Neural progenitor cell (in vitro differentiated cells): ENCODE data around the gene NRBF2. TPM values are rescaled to one million over a fixed set of nuclear protein-coding genes. Genes with fewer than 3 reads are reported as not detected.

Source experiments
- DNase-seq: peaks from one replicate; pipeline ENCODE4 v3.0.0-alpha.2; 2016; ENCODE audit warnings: low spot score
- H2AFZ ChIP-seq: fragments of 200-600 bp; sonication (generic); replicated peaks from 2 replicates; pipeline ENCODE4 v1.6.1; 2016; ENCODE audit warnings: antibody characterized with exemption
- H3F3A ChIP-seq: fragments of 200-600 bp; sonication (generic); 2 replicates; pipeline ENCODE4 v1.6.1; 2016; ENCODE audit warnings: antibody characterized with exemption, low read depth
- H3K27ac ChIP-seq: fragments of 200-600 bp; sonication (generic); 2 replicates; pipeline ENCODE4 v1.5.1; 2016; ENCODE audit warnings: mild to moderate bottlenecking
- H3K27me3 ChIP-seq: fragments of 200-600 bp; sonication (generic); 2 replicates; pipeline ENCODE4 v1.6.1; 2016; ENCODE audit warnings: mild to moderate bottlenecking, moderate library complexity
- H3K36me3 ChIP-seq: fragments of 200-600 bp; sonication (generic); 2 replicates; pipeline ENCODE4 v1.5.1; 2016
- H3K4me1 ChIP-seq: fragments of 200-600 bp; sonication (generic); 2 replicates; pipeline ENCODE4 v1.6.1; 2016; ENCODE audit warnings: mixed run types
- H3K4me2 ChIP-seq: fragments of 200-600 bp; sonication (generic); 2 replicates; pipeline ENCODE4 v1.6.1; 2016
- H3K4me3 ChIP-seq: fragments of 200-600 bp; sonication (generic); 2 replicates; pipeline ENCODE4 v1.5.1; 2016
- H3K79me2 ChIP-seq: fragments of 200-600 bp; sonication (generic); 2 replicates; pipeline ENCODE4 v1.6.1; 2016; ENCODE audit warnings: low read depth
- H3K9ac ChIP-seq: fragments of 200-600 bp; sonication (generic); 2 replicates; pipeline ENCODE4 v1.6.1; 2016
- H3K9me3 ChIP-seq: fragments of 200-600 bp; sonication (generic); 2 replicates; pipeline ENCODE4 v1.5.1; 2016; ENCODE audit warnings: low read depth
- H4K20me1 ChIP-seq: fragments of 200-600 bp; sonication (generic); 2 replicates; pipeline ENCODE4 v1.6.1; 2016; ENCODE audit warnings: low read depth
- H3K27ac Mint-ChIP-seq: 3 replicates; pipeline ENCODE4 v1.8.0; 2021; ENCODE audit warnings: mixed read lengths
- H3K27me3 Mint-ChIP-seq: 2 replicates; pipeline ENCODE4 v1.8.0; 2022; ENCODE audit warnings: low read depth, mild to moderate bottlenecking, inconsistent platforms, moderate library complexity, mixed read lengths; ENCODE audit not compliant: insufficient read depth
- H3K36me3 Mint-ChIP-seq: 3 replicates; pipeline ENCODE4 v1.8.0; 2021; ENCODE audit warnings: mixed read lengths
- H3K4me1 Mint-ChIP-seq: 3 replicates; pipeline ENCODE4 v1.8.0; 2021; ENCODE audit warnings: mixed read lengths
- H3K4me3 Mint-ChIP-seq: 3 replicates; pipeline ENCODE4 v1.8.0; 2021; ENCODE audit warnings: mild to moderate bottlenecking, moderate library complexity, mixed read lengths
- H3K9me3 Mint-ChIP-seq: 3 replicates; pipeline ENCODE4 v1.8.0; 2020; ENCODE audit warnings: mixed read lengths
- EZH2 ChIP-seq: fragments of 200-600 bp; sonication (generic); IDR thresholded peaks from 2 replicates; pipeline ENCODE4 v1.6.1; 2017; ENCODE audit warnings: antibody characterized with exemption, mild to moderate bottlenecking, moderate library complexity
- EZH2phosphoT487 ChIP-seq: fragments of 200-600 bp; sonication (generic); IDR thresholded peaks from 2 replicates; pipeline ENCODE4 v1.6.1; 2017; ENCODE audit warnings: antibody characterized with exemption
- total RNA-seq: library from RNA; depleted of rRNA; stranded (reverse); fragments of >200 nt; gene quantifications from 2 replicates; pipeline ENCODE4 v1.2.3, GENCODE V29; 2015; ENCODE audit warnings: low replicate concordance
- TF ChIP-seq, protein P1 (sequence below): fragments of 200-600 bp; sonication (generic); IDR thresholded peaks from 2 replicates; pipeline ENCODE4 v1.5.1; 2017; ENCODE audit warnings: antibody characterized with exemption, mild to moderate bottlenecking

Gene NRBF2
- total RNA-seq, 1 donor from 2014 or later = 37.8 TPM

DNA sequence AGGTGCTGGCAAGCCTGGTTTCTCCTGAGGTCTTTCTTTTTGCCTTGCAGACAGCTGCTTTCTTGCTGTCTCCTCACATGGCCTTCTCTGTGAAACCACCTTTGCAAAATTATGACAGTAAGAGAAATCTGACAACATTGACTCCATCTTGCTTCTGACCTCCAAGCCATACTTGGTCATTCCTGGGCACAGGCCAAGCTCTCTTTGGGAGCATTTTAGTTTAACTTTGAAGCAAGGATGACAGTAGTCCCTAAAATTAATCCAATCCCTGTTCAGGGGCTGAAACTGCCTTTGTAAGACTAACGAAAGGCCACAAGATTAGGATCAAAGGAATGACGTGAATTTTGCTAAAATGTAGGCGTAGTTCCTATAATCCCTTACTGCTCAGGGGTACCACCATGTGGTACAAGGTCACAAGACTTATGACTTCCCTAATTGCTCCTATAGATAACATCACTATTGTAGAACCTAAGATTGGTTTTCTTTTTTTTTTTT is 25.1 kb upstream of the NRBF2 start:
- Histone ChIP-seq H4K20me1 (no peaks in the 10 kb centered on the region), H3K27me3 (no peaks in the 10 kb centered on the region), H3K4me2 (no peak overlapping the region), H3F3A (peaks cover 4% of the 10 kb centered on the region), H2AFZ (no peak overlapping the region), H3K4me3 (no peak overlapping the region), H3K9me3 (no peaks in the 10 kb centered on the region), H3K27ac (no peak overlapping the region), H3K4me1 (peaks cover 19% of the 10 kb centered on the region), H3K36me3 (no peaks in the 10 kb centered on the region), H3K9ac (no peak overlapping the region), H3K79me2 (no peaks in the 10 kb centered on the region)
- Mint-ChIP-seq H3K4me3 (no peak overlapping the region), H3K27me3 (peaks cover 8% of the 10 kb centered on the region), H3K4me1 (peaks cover 14% of the 10 kb centered on the region), H3K27ac (no peak overlapping the region), H3K36me3 (no peaks in the 10 kb centered on the region), H3K9me3 (peaks cover 5% of the 10 kb centered on the region)
- DNase-seq = no peak
- TF ChIP-seq EZH2phosphoT487 (no peak), EZH2 (no peak)
- TF ChIP-seq, protein P1, sequence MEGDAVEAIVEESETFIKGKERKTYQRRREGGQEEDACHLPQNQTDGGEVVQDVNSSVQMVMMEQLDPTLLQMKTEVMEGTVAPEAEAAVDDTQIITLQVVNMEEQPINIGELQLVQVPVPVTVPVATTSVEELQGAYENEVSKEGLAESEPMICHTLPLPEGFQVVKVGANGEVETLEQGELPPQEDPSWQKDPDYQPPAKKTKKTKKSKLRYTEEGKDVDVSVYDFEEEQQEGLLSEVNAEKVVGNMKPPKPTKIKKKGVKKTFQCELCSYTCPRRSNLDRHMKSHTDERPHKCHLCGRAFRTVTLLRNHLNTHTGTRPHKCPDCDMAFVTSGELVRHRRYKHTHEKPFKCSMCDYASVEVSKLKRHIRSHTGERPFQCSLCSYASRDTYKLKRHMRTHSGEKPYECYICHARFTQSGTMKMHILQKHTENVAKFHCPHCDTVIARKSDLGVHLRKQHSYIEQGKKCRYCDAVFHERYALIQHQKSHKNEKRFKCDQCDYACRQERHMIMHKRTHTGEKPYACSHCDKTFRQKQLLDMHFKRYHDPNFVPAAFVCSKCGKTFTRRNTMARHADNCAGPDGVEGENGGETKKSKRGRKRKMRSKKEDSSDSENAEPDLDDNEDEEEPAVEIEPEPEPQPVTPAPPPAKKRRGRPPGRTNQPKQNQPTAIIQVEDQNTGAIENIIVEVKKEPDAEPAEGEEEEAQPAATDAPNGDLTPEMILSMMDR = no peak

- Histone ChIP-seq H4K20me1 (no peaks in the 10 kb centered on the region), H3K36me3 (no peaks in the 10 kb centered on the region), H3F3A (peaks cover 4% of the 10 kb centered on the region), H3K27ac (no peak overlapping the region), H3K27me3 (no peaks in the 10 kb centered on the region), H2AFZ (no peak overlapping the region), H3K4me2 (no peak overlapping the region), H3K4me1 (peaks cover 7% of the 10 kb centered on the region), H3K9me3 (no peaks in the 10 kb centered on the region), H3K4me3 (no peak overlapping the region), H3K9ac (no peak overlapping the region), H3K79me2 (no peaks in the 10 kb centered on the region)
- no peak overlapping the region for H3K27ac Mint-ChIP-seq
- DNase-seq = no peak
- H3K36me3 Mint-ChIP-seq = no peaks in the 10 kb centered on the region
- H3K27me3 Mint-ChIP-seq = peaks cover 9% of the 10 kb centered on the region
- peaks cover 11% of the 10 kb centered on the region for H3K4me1 Mint-ChIP-seq
- no peak for TF ChIP-seq EZH2
- TF ChIP-seq EZH2phosphoT487 = no peak
- TF ChIP-seq, protein P1 = no peak
- H3K9me3 Mint-ChIP-seq = peaks cover 3% of the 10 kb centered on the region
- H3K4me3 Mint-ChIP-seq = no peak overlapping the region
Observed at GRCh38 chr10:63110940-63111339, 22.2 kb upstream of the NRBF2 start.

GRCh38 chr10:63114031-63114814 is 18.9 kb upstream of the NRBF2 start:
- no peak overlapping the region for H3K4me3 Mint-ChIP-seq
- H3K4me1 Mint-ChIP-seq = peaks cover 4% of the 10 kb centered on the region
- H3K36me3 ChIP-seq = no peaks in the 10 kb centered on the region
- no peak overlapping the region for H2AFZ ChIP-seq
- no peaks in the 10 kb centered on the region for H3F3A ChIP-seq
- H3K36me3 Mint-ChIP-seq = no peaks in the 10 kb centered on the region
- H3K4me2 ChIP-seq = no peak overlapping the region
- no peak overlapping the region for H3K9ac ChIP-seq
- peaks cover 2% of the 10 kb centered on the region for H3K9me3 Mint-ChIP-seq
- H4K20me1 ChIP-seq = no peaks in the 10 kb centered on the region
- peaks cover 3% of the 10 kb centered on the region for H3K4me1 ChIP-seq
- no peaks in the 10 kb centered on the region for H3K27me3 ChIP-seq
- H3K4me3 ChIP-seq = no peak overlapping the region
- H3K27ac Mint-ChIP-seq = peak overlapping the region; percentile 15
- DNase-seq = no peak
- no peak overlapping the region for H3K27ac ChIP-seq
- no peaks in the 10 kb centered on the region for H3K9me3 ChIP-seq
- peaks cover 3% of the 10 kb centered on the region for H3K27me3 Mint-ChIP-seq
- TF ChIP-seq EZH2 = no peak
- TF ChIP-seq EZH2phosphoT487 = no peak
- TF ChIP-seq, protein P1 = no peak
- no peaks in the 10 kb centered on the region for H3K79me2 ChIP-seq
